Fibroblast of lung (primary cell): Measurements from ENCODE around the gene CCR5. TPM values are rescaled to one million over a fixed set of nuclear protein-coding genes. Genes with fewer than 3 reads are reported as not detected.

Source experiments
- DNase-seq, 2 donors: peaks; one replicate each; pipeline versions ENCODE4 v3.0.0 to v3.0.0-alpha.2; 2010; ENCODE audit warnings: low read depth in 2 of 2
- H2AFZ ChIP-seq: 2 replicates; pipeline ENCODE4 v1.5.1; 2012; ENCODE audit warnings: low read length, control low read depth, inconsistent platforms
- H3K27ac ChIP-seq: 2 replicates; pipeline ENCODE4 v1.5.1; 2011; ENCODE audit warnings: low read length, control low read depth; ENCODE audit not compliant: insufficient read depth
- H3K27me3 ChIP-seq: 2 replicates; pipeline ENCODE4 v1.5.1; 2011; ENCODE audit warnings: mild to moderate bottlenecking, low read length; ENCODE audit not compliant: control insufficient read depth, insufficient read depth
- H3K36me3 ChIP-seq: 2 replicates; pipeline ENCODE4 v1.5.1; 2011; ENCODE audit warnings: low read length; ENCODE audit not compliant: control insufficient read depth, insufficient read depth
- H3K4me1 ChIP-seq: 2 replicates; pipeline ENCODE4 v1.5.1; 2011; ENCODE audit warnings: low read length; ENCODE audit not compliant: control insufficient read depth, insufficient read depth; ENCODE audit errors: extremely low read depth
- H3K4me2 ChIP-seq: 2 replicates; pipeline ENCODE4 v1.5.1; 2011; ENCODE audit warnings: low read length, control low read depth; ENCODE audit not compliant: insufficient read depth; ENCODE audit errors: extremely low read depth
- H3K4me3 ChIP-seq, 4 experiments: fragments of 200-600 bp in 1 of 4; sonication (generic) in 1 of 4; replicated peaks in 1 of 4; 2 replicates each; pipeline ENCODE4 v1.5.1; 2011 to 2016; ENCODE audit warnings: low read length in 4 of 4, low read depth in 3 of 4, mild to moderate bottlenecking in 3 of 4, control low read depth in 2 of 4, inconsistent platforms in 1 of 4, mixed read lengths in 1 of 4; ENCODE audit not compliant: insufficient read depth in 1 of 4; ENCODE audit errors: control extremely low read depth in 1 of 4
- H3K79me2 ChIP-seq: 2 replicates; pipeline ENCODE4 v1.5.1; 2012; ENCODE audit warnings: mild to moderate bottlenecking, low read length, inconsistent platforms; ENCODE audit not compliant: control insufficient read depth, insufficient read depth
- H3K9ac ChIP-seq: 2 replicates; pipeline ENCODE4 v1.5.1; 2011; ENCODE audit warnings: mild to moderate bottlenecking, low read length, control low read depth; ENCODE audit not compliant: insufficient read depth
- H3K9me3 ChIP-seq: 2 replicates; pipeline ENCODE4 v1.5.1; 2012; ENCODE audit warnings: low read depth, low read length; ENCODE audit not compliant: control insufficient read depth, insufficient read depth
- H4K20me1 ChIP-seq: 2 replicates; pipeline ENCODE4 v1.5.1; 2011; ENCODE audit warnings: low read length; ENCODE audit not compliant: control insufficient read depth, insufficient read depth; ENCODE audit errors: extremely low read depth
- EZH2 ChIP-seq: IDR thresholded peaks from 2 replicates; pipeline ENCODE4 v1.5.1; 2012; ENCODE audit warnings: low read length, control low read depth, mild to moderate bottlenecking; ENCODE audit errors: missing control alignments
- polyA plus RNA-seq, 2 donors: library from polyadenylated mRNA; depleted of rRNA in 1 of 2; stranded (reverse) in 1 of 2; unstranded in 1 of 2; fragments of >200 nt; gene quantifications; 2 replicates each; pipeline ENCODE4 v1.2.1, GENCODE V29; 2011 to 2012; ENCODE audit warnings: missing spikeins in 1 of 2
- total RNA-seq: library from RNA; depleted of rRNA; stranded (reverse); fragments of >200 nt; gene quantifications from 2 replicates; pipeline ENCODE4 v1.2.1, GENCODE V29; 2014
- TF ChIP-seq, protein P1 (sequence below), 2 donors: IDR thresholded peaks in 1 of 2; conservative IDR thresholded peaks in 1 of 2; 1 replicate in 1 of 2; 2 replicates in 1 of 2; pipeline ENCODE4 v1.5.1; 2011 to 2012; ENCODE audit warnings: low read length in 2 of 2, control low read depth in 1 of 2, inconsistent platforms in 1 of 2, low read depth in 1 of 2, mild to moderate bottlenecking in 1 of 2

The CCR5 gene
- total and polyA plus RNA-seq, 2 donors (not counting 1 experiment from before 2014, with no cell fraction given), result under 0.01 to 0.15 TPM

DNA sequence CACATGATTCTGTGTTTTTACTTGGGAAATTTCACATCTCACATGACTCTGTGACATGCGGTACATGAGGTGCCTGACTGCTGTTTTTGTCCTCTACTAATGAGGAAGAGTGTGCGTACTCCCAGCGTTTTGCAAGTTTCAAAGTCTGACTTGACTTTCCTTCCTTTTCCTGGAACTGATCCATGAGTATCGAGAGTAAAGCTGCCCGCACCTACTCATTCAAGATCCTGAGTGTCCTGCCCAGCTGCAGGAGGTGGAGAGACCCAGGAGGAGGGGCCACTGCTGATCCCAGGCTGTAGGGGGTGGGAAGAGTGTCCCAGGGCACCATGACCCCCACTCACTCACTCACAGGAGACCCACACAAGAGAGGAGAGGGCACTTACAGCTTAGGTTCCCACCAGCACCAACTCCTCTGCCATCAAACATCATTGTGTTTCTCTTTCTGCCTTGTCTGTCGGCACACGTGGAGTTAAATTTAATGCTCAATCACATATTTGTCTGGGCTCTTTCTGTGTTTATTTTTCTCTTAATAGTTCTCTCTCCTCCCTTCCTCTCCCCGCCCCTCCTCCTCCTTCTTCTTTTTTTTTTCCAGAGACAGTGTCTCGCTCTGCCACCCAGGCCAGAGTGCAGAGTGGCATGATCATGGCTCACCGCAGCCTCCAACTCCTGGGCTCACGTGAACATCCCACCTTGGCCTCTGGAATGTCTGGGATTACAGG lies 34.7 kb downstream of the CCR5 start:
- H4K20me1 ChIP-seq, result no peaks in the 10 kb centered on the region
- H3K9me3 ChIP-seq, result no peaks in the 10 kb centered on the region
- no peak overlapping the region for H3K4me3 ChIP-seq
- peak overlapping the region; percentile 7 for H2AFZ ChIP-seq
- H3K27ac ChIP-seq, result no peak overlapping the region
- no peaks in the 10 kb centered on the region for H3K79me2 ChIP-seq
- TF ChIP-seq, protein P1, sequence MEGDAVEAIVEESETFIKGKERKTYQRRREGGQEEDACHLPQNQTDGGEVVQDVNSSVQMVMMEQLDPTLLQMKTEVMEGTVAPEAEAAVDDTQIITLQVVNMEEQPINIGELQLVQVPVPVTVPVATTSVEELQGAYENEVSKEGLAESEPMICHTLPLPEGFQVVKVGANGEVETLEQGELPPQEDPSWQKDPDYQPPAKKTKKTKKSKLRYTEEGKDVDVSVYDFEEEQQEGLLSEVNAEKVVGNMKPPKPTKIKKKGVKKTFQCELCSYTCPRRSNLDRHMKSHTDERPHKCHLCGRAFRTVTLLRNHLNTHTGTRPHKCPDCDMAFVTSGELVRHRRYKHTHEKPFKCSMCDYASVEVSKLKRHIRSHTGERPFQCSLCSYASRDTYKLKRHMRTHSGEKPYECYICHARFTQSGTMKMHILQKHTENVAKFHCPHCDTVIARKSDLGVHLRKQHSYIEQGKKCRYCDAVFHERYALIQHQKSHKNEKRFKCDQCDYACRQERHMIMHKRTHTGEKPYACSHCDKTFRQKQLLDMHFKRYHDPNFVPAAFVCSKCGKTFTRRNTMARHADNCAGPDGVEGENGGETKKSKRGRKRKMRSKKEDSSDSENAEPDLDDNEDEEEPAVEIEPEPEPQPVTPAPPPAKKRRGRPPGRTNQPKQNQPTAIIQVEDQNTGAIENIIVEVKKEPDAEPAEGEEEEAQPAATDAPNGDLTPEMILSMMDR (conservative IDR thresholded peaks at IDR 0.05 in 1 of 2, IDR thresholded peaks at IDR 0.05 in 1 of 2; ENCODE audit: low read depth in 1 of 2, low read length in 2 of 2), result no peak
- no peak for TF ChIP-seq EZH2
- peaks cover 27% of the 10 kb centered on the region for H3K4me1 ChIP-seq
- no peak for DNase-seq
- H3K4me2 ChIP-seq, result no peak overlapping the region
- H3K9ac ChIP-seq, result no peak overlapping the region
- no peaks in the 10 kb centered on the region for H3K36me3 ChIP-seq
- H3K27me3 ChIP-seq, result no peaks in the 10 kb centered on the region

DNA sequence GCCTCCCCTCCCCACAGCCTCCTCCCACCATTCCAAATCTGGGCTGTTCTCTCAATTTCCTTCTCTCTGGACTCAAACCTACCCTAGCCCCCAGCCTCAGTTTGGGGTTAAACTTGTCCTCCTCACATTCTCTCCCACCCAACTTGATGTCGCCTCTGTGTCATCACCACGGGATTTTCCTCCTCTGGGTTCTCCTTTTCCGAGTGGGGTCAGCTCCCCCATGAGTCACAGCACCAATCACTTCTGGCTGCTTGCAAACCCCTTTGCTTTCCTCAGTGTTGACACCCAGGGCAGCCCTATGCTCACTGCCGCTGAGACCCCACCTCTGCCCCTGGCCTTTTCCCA lies 35.7 kb downstream of the CCR5 start:
- no peak for DNase-seq
- Histone ChIP-seq H3K4me2 (no peak overlapping the region), H3K27ac (no peak overlapping the region), H3K9ac (no peak overlapping the region), H3K9me3 (no peaks in the 10 kb centered on the region), H3K4me1 (peaks cover 21% of the 10 kb centered on the region), H3K27me3 (no peaks in the 10 kb centered on the region), H3K36me3 (no peaks in the 10 kb centered on the region), H4K20me1 (no peaks in the 10 kb centered on the region), H3K4me3 (no peak overlapping the region), H3K79me2 (no peaks in the 10 kb centered on the region), H2AFZ (no peak overlapping the region)
- TF ChIP-seq, protein P1 (conservative IDR thresholded peaks at IDR 0.05 in 1 of 2, IDR thresholded peaks at IDR 0.05 in 1 of 2; ENCODE audit: low read depth in 1 of 2, low read length in 2 of 2), result no peak
- TF ChIP-seq EZH2, result no peak

DNA sequence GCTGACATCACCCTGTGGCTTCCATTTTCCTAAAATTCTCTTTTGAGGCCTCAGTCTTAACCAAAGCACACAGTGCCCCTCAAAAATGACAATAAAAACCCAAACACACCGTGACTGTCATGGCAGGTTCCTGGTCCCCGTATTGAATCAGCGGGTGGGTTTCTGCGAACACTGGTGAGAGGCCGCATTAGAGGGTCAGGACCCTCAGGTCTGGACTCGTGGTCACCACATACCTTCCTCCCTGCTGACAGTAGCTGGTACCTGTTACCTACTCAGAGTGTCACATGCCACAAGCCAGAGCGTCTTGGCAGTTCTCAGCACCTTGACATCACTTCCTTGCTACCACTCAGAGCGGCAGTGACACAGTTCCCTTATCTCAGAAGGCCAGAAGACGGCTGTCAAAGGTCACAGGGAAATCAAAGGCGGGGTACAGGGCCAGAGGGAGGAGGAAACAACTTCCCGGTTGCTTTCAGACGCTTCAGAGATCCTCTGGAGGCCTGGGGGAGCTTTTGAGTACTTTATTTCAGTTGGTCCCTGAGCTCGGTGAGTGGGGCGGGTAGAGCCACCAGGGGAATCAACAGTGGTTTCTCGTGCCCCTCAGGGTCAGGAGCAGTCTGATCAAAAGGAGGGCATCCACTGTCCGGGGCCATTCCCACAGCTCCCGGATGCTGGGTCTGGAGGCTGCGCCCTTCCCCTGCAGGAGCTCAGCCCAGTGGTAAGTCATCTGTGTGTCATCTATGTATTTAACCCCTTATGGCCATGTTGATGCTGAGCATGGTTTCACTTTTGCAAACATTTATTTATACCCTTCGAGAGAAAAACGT lies 36.3 kb downstream of the CCR5 start, which contains the start of the genes CCR5AS and CCRL2:
Gene CCR5AS, minus strand, starts transcription at position 279 of the 824 bp plus-strand sequence.
Gene CCRL2, plus strand, starts transcription at position 472 of the 824 bp plus-strand sequence. CDS start 821 bp downstream, outside the sequence.
- peak; percentile 37 to 61 for DNase-seq
- Histone ChIP-seq H3K4me1 (peaks cover 21% of the 10 kb centered on the region), H3K4me3 (peak within 1 kb of the TSS in 3 of 4 experiments; percentile 3 to 37 (median 8)), H3K27ac (peak within 1 kb of the TSS; percentile 59), H3K9me3 (no peaks in the 10 kb centered on the region), H4K20me1 (no peaks in the 10 kb centered on the region), H2AFZ (peak within 1 kb of the TSS; percentile 62), H3K79me2 (no peaks in the 10 kb centered on the region), H3K36me3 (no peaks in the 10 kb centered on the region), H3K9ac (peak within 1 kb of the TSS; percentile 33), H3K4me2 (peak within 1 kb of the TSS; percentile 75), H3K27me3 (no peaks in the 10 kb centered on the region)
- TF ChIP-seq, protein P1 (conservative IDR thresholded peaks at IDR 0.05 in 1 of 2, IDR thresholded peaks at IDR 0.05 in 1 of 2; ENCODE audit: low read depth in 1 of 2, low read length in 2 of 2), result no peak
- TF ChIP-seq EZH2, result no peak
